Testis (tissue), 3 donors: Measurements from ENCODE around the gene DPYD. TPM values are rescaled to one million over a fixed set of nuclear protein-coding genes. Genes with fewer than 3 reads are reported as not detected.

Source experiments
- DNase-seq: peaks from one replicate; pipeline ENCODE4 v3.0.0-alpha.2; 2019
- H3K27ac ChIP-seq, 2 donors: fragments of 200-600 bp; sonication (generic); one replicate each; pipeline ENCODE4 v1.5.1; 2019
- H3K27me3 ChIP-seq: fragments of 200-600 bp; sonication (generic); one replicate; pipeline ENCODE4 v1.5.1; 2019
- H3K36me3 ChIP-seq: fragments of 200-600 bp; sonication (generic); one replicate; pipeline ENCODE4 v1.5.1; 2017; ENCODE audit warnings: low read depth; ENCODE audit errors: missing control alignments
- H3K4me1 ChIP-seq: fragments of 200-600 bp; sonication (generic); one replicate; pipeline ENCODE4 v1.5.1; 2019
- H3K4me3 ChIP-seq, 2 donors: fragments of 200-600 bp; sonication (generic); one replicate each; pipeline ENCODE4 v1.5.1; 2017 to 2019
- H3K9me3 ChIP-seq: fragments of 200-600 bp; sonication (generic); one replicate; pipeline ENCODE4 v1.5.1; 2017
- POLR2A ChIP-seq: fragments of 450-650 bp; IDR thresholded peaks from one replicate; pipeline ENCODE4 v1.6.1; 2017; ENCODE audit warnings: antibody characterized with exemption, mild to moderate bottlenecking, moderate library complexity
- WGBS, 2 donors: methylation state at CpG; one replicate each; pipeline ENCODE4 v1.1.5; 2018; 5-methylcytosine and 5-hydroxymethylcytosine counted together
- intact Hi-C: fragments of 100-400 bp; cut with DNase I; formaldehyde crosslinking; loops from one replicate; pipeline ENCODE4 v1.15.1; 2023; ENCODE audit warnings: low total_unique reads
- polyA plus RNA-seq: library from polyadenylated mRNA; stranded (reverse); fragments of 350-450 nt; fragmentation: Illumina TruSeq; extraction: RNeasy Lipid Tissue Mini Kit (QIAGEN cat#74804); gene quantifications from one replicate; pipeline ENCODE4 v1.2.3, GENCODE V29; 2014; ENCODE audit warnings: low read depth, low replicate concordance; ENCODE audit not compliant: insufficient read depth
- total RNA-seq, 2 donors: library from RNA; depleted of rRNA; stranded (reverse); fragments of >200 nt; gene quantifications; one replicate each; pipeline ENCODE4 v1.2.3, GENCODE V29; 2016
- TF ChIP-seq, protein P1 (sequence below), 3 experiments: fragments of 450-650 bp in 2 of 3; fragments of 200-600 bp in 1 of 3; sonication (generic) in 1 of 3; IDR thresholded peaks; one replicate each; pipeline ENCODE4 v1.5.1; 2016 to 2019; ENCODE audit warnings: antibody characterized with exemption in 3 of 3, mild to moderate bottlenecking in 2 of 3, moderate library complexity in 1 of 3

The DPYD gene
- total and polyA plus RNA-seq, 3 donors from 2014 or later, result 6.7 to 14.7 (median 11.5) TPM

- H3K9me3 ChIP-seq, result no peaks in the 10 kb centered on the region
- no peak overlapping the region for H3K27ac ChIP-seq
- no peak overlapping the region for H3K4me3 ChIP-seq
- H3K4me1 ChIP-seq, result no peaks in the 10 kb centered on the region
- DNase-seq, result no peak
- WGBS, 2 donors, result 0 to 32% methylated on average over 1 of the region's 1 CpG
- TF ChIP-seq POLR2A, result no peak
- TF ChIP-seq, protein P1, sequence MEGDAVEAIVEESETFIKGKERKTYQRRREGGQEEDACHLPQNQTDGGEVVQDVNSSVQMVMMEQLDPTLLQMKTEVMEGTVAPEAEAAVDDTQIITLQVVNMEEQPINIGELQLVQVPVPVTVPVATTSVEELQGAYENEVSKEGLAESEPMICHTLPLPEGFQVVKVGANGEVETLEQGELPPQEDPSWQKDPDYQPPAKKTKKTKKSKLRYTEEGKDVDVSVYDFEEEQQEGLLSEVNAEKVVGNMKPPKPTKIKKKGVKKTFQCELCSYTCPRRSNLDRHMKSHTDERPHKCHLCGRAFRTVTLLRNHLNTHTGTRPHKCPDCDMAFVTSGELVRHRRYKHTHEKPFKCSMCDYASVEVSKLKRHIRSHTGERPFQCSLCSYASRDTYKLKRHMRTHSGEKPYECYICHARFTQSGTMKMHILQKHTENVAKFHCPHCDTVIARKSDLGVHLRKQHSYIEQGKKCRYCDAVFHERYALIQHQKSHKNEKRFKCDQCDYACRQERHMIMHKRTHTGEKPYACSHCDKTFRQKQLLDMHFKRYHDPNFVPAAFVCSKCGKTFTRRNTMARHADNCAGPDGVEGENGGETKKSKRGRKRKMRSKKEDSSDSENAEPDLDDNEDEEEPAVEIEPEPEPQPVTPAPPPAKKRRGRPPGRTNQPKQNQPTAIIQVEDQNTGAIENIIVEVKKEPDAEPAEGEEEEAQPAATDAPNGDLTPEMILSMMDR (IDR thresholded peaks at IDR 0.05), result no peak
- intact Hi-C loops, result no loop called here
- H3K36me3 ChIP-seq, result no peaks in the 10 kb centered on the region
- no peaks in the 10 kb centered on the region for H3K27me3 ChIP-seq
Measured at GRCh38 chr1:97412737-97413136, 508.1 kb downstream of the DPYD start.

- 56 to 66% methylated on average over 4 of the region's 4 CpGs for WGBS, 2 donors
- H3K27ac ChIP-seq, result no peak overlapping the region
Measured at GRCh38 chr1:97412166-97412565, 508.7 kb downstream of the DPYD start.

GRCh38 chr1:97396463-97396862 lies 524.4 kb downstream of the DPYD start:
- Histone ChIP-seq H3K4me3 (no peak overlapping the region), H3K9me3 (no peaks in the 10 kb centered on the region), H3K27me3 (no peaks in the 10 kb centered on the region), H3K27ac (no peak overlapping the region), H3K4me1 (no peaks in the 10 kb centered on the region), H3K36me3 (no peaks in the 10 kb centered on the region)
- intact Hi-C loops, result no loop called here
- DNase-seq, result no peak
- TF ChIP-seq, protein P1 (IDR thresholded peaks at IDR 0.05), result no peak
- no peak for TF ChIP-seq POLR2A
- WGBS, 2 donors, result 85 to 88% methylated on average over 3 of the region's 3 CpGs

More at GRCh38 chr1:97412166-97412565, 508.7 kb downstream of the DPYD start:
- no peak for TF ChIP-seq POLR2A
- TF ChIP-seq, protein P1 (IDR thresholded peaks at IDR 0.05), result no peak
- Histone ChIP-seq H3K4me1 (no peaks in the 10 kb centered on the region), H3K36me3 (no peaks in the 10 kb centered on the region), H3K27me3 (no peaks in the 10 kb centered on the region), H3K4me3 (no peak overlapping the region), H3K9me3 (no peaks in the 10 kb centered on the region)
- no peak for DNase-seq
- intact Hi-C loops, result no loop called here

GRCh38 chr1:97392701-97393100 lies 528.1 kb downstream of the DPYD start:
- TF ChIP-seq, protein P1 (IDR thresholded peaks at IDR 0.05), result no peak
- TF ChIP-seq POLR2A, result no peak
- no peaks in the 10 kb centered on the region for H3K9me3 ChIP-seq
- DNase-seq, result no peak

DNA sequence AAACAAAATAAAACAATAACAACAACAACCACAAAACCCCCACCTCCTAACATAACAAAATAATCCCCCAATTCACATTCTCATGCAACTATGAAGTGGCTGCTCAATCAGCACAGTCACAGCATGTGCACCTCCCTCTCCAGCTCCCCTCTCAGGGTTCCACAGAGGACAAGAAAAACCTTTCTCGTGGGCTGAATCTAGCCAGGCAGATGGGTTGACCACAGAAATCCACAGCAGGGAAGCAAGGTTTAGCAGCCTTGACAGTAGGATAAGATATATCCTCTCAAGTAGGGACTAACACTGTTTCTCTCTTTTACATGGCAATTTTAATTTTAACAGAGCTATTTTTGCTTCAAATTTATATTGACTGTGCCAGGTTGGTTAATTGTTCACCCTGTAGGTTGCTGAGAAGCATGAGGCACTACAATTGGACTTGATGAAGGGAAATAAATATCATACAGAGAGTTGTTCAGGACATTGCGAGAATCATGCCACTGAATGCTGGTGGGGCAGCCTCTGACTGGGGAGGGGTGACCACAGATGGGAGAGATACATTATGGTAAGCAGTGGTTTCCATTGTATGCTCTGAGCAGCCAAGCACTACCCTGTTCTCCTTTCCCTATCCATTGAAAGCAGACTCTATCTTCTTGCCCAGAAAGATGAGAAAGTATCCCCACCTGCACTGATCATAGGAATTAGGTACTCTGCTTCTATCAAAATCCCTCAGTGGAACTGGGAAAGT lies 535.1 kb downstream of the DPYD start:
- Histone ChIP-seq H3K27me3 (no peaks in the 10 kb centered on the region), H3K4me1 (no peaks in the 10 kb centered on the region), H3K4me3 (no peak overlapping the region), H3K27ac (no peak overlapping the region), H3K36me3 (no peaks in the 10 kb centered on the region), H3K9me3 (no peaks in the 10 kb centered on the region)
- 80 to 96% methylated on average over 2 of the region's 2 CpGs for WGBS, 2 donors
- intact Hi-C loops, result no loop called here
- no peak for DNase-seq
- no peak for TF ChIP-seq POLR2A
- TF ChIP-seq, protein P1 (IDR thresholded peaks at IDR 0.05), result no peak

More at GRCh38 chr1:97392701-97393100, 528.1 kb downstream of the DPYD start:
- Histone ChIP-seq H3K4me3 (no peak overlapping the region), H3K27me3 (no peaks in the 10 kb centered on the region), H3K36me3 (no peaks in the 10 kb centered on the region), H3K27ac (no peak overlapping the region), H3K4me1 (no peaks in the 10 kb centered on the region)
- intact Hi-C loops, result no loop called here
